GM13976 (cell line): ENCODE results near the gene SLC22A7.

Experiments used
- DNase-seq: peaks from one replicate; pipeline ENCODE4 v3.0.0; 2012; ENCODE audit warnings: low spot score
- in situ Hi-C: fragments of 300-500 bp; cut with MboI; formaldehyde crosslinking; loops from one replicate; pipeline ENCODE4 v1.12.0; 2022; ENCODE audit warnings: low sequenced_read_pairs, mixed read lengths, inconsistent platforms; ENCODE audit not compliant: unreplicated experiment
- TF ChIP-seq, protein P1 (sequence below): IDR thresholded peaks from 2 replicates; pipeline ENCODE4 v1.5.1; 2012; ENCODE audit warnings: borderline replicate concordance, mild to moderate bottlenecking; ENCODE audit not compliant: insufficient read depth; ENCODE audit errors: extremely low read depth, missing control alignments, control extremely low read depth

SLC22A7 gene

DNA sequence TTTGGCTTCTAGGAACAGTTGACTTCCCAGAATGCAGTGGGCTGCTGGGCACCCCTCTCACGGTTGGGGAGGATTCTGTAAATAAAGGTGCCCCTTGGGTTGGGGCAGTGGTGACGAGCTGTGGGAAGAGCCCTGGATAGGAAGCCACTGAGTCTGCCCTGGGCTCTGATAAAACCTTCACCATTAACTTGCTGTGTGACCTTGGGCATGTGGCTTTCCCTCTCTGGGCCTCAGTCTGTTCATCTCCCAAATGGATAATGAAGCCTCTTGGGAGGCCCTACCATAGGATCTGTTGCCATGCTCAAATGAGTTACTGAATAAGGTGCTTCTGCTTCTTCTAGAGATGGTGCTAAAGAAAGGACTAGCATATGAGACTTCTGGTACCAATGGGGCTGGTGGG is 6.8 kb downstream of the SLC22A7 start:
- TF ChIP-seq, protein P1, sequence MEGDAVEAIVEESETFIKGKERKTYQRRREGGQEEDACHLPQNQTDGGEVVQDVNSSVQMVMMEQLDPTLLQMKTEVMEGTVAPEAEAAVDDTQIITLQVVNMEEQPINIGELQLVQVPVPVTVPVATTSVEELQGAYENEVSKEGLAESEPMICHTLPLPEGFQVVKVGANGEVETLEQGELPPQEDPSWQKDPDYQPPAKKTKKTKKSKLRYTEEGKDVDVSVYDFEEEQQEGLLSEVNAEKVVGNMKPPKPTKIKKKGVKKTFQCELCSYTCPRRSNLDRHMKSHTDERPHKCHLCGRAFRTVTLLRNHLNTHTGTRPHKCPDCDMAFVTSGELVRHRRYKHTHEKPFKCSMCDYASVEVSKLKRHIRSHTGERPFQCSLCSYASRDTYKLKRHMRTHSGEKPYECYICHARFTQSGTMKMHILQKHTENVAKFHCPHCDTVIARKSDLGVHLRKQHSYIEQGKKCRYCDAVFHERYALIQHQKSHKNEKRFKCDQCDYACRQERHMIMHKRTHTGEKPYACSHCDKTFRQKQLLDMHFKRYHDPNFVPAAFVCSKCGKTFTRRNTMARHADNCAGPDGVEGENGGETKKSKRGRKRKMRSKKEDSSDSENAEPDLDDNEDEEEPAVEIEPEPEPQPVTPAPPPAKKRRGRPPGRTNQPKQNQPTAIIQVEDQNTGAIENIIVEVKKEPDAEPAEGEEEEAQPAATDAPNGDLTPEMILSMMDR = no peak
- in situ Hi-C loops = no loop called here
- DNase-seq = no peak

DNA sequence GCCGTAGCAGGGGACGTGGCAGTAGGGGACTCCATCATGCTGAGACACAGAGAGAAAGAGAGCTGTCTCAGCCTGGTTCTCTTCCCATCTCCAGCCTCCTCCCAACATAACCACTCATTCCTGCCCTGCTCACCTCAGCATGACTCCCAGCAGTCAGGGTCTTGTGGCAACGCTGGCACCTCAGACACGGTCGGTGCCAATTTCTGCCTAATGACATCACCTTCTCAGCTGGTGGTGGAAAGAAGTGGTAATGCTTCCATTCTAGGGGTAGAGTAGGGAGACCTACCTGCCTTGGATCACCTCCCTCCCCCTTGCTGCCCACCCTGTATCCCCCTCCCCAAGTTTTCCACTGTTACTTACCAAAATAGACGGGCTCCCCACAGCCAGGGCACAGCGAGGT is 8.0 kb downstream of the SLC22A7 start:
- TF ChIP-seq, protein P1 = no peak
- DNase-seq = no peak
- in situ Hi-C loops = no loop called here

DNA sequence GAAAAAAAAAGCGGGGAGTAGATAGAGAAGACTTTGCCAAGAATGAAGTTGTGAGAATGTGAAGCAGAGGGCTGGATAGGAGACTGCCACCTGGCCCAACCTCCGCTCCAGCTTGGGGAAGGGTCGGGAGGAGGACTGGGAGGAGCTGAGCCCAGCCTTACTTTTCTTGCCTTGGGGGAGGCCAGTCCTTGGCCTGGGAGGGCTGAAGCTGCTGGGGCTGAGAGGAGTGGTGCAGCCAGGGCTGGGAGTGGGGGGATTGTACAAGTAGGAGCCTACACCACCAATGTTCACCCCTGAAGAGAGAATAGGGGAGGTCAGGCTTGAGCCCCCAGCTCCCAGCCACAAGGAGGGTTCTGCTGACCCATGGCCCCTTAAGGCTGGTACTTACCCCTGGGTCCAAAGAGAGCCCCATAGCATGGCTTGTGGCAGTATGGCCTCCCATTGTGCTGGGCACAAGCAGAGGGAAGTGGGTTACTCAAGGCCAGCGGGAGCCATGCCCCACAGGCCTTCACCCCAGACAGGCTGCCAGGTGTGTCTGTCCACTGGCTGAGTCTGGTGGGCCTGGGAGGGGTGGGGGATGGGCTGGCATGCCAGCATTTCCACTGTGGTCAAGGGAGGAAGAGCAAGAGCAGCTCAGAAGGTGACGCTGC is 9.5 kb downstream of the SLC22A7 start:
- DNase-seq = no peak
- in situ Hi-C loops = no loop called here
- TF ChIP-seq, protein P1 = no peak

- in situ Hi-C loops = no loop called here
- TF ChIP-seq, protein P1 = peak; percentile 39
- DNase-seq = peak; percentile 63
Observed at GRCh38 chr6:43308101-43308989, 10.3 kb downstream of the SLC22A7 start, which contains the start of gene CRIP3. CRIP3 (minus strand) TSS chr6:43308826; CDS start chr6:43308792, 34 bp downstream.

DNA sequence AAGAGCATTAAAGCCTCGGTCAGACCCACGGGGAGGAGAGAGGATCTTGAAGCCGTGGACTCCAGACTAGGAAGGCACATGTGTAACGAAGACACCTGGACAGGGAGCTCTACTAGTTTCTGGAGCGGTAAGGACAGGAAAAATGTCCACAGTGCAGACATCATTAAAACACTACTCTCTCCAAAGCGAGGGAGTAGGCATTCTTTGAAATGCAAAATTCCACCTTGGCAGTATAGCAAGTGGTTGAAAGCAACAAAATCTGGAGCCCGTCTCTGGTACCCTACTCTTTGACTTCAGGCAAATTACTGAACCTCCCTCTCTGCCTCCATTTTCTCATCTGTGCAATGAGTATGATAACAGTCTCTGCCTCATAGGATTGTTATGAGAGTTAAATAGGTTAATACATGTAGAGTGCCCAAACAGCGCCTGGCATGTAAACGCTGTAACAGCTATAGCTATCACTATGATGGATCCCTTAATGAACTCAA is 11.0 kb downstream of the SLC22A7 start:
- no peak for DNase-seq
- in situ Hi-C loops = no loop called here
- TF ChIP-seq, protein P1 = no peak

- no peak for DNase-seq
- TF ChIP-seq, protein P1 = no peak
- in situ Hi-C loops = no loop called here
Observed at GRCh38 chr6:43310134-43310533, 12.1 kb downstream of the SLC22A7 start.
